Aorta (tissue), 5 donors: ENCODE measurements around the gene NFE2L1. TPM values are rescaled to one million over a fixed set of nuclear protein-coding genes. Genes with fewer than 3 reads are reported as not detected.
"Not testable (repeated sequence)": the region's sequence is repeated elsewhere in the genome, so short reads cannot be mapped to it uniquely, and the experiment has no call there.

Source experiments
- ATAC-seq: fragments of 200-7000 bp; cut with Tn5 transposase; one replicate; pipeline ENCODE4 v1.9.1; 2022; ENCODE audit warnings: moderate library complexity; ENCODE audit not compliant: low FRiP score
- DNase-seq, 2 donors: peaks; one replicate each; pipeline ENCODE4 v3.0.0-alpha.2; 2020
- H3K27ac ChIP-seq, 2 donors: one replicate each; pipeline ENCODE4 v1.5.1; 2013; ENCODE audit warnings: low read length in 2 of 2, mild to moderate bottlenecking in 2 of 2, moderate library complexity in 2 of 2, control low read depth in 1 of 2, inconsistent platforms in 1 of 2, low read depth in 1 of 2
- H3K27me3 ChIP-seq, 2 donors: one replicate each; pipeline ENCODE4 v1.6.1; 2013; ENCODE audit warnings: control low read depth in 1 of 2, low read length in 1 of 2, mild to moderate bottlenecking in 1 of 2, moderate library complexity in 1 of 2; ENCODE audit not compliant: insufficient read depth in 2 of 2, control insufficient read depth in 1 of 2
- H3K36me3 ChIP-seq, 2 donors: one replicate each; pipeline ENCODE4 v1.6.1; 2013; ENCODE audit warnings: control low read depth in 1 of 2, low read length in 1 of 2, mild to moderate bottlenecking in 1 of 2; ENCODE audit not compliant: insufficient read depth in 2 of 2, control insufficient read depth in 1 of 2
- H3K4me1 ChIP-seq, 2 donors: one replicate each; pipeline ENCODE4 v1.6.1; 2013; ENCODE audit warnings: low read length in 2 of 2, control low read depth in 1 of 2, mild to moderate bottlenecking in 1 of 2, moderate library complexity in 1 of 2; ENCODE audit not compliant: insufficient read depth in 2 of 2, control insufficient read depth in 1 of 2
- H3K4me3 ChIP-seq, 2 donors: one replicate each; pipeline ENCODE4 v1.5.1; 2013; ENCODE audit warnings: low read length in 2 of 2, control low read depth in 1 of 2, mild to moderate bottlenecking in 1 of 2
- H3K9me3 ChIP-seq: one replicate; pipeline ENCODE4 v1.6.1; 2013; ENCODE audit warnings: mild to moderate bottlenecking, low read length; ENCODE audit not compliant: control insufficient read depth
- WGBS, 2 donors: extraction: QIAGEN DNeasy Blood & Tissue Kit; methylation state at CpG; one replicate each; pipeline ENCODE4 v1.1.7; 2013; 5-methylcytosine and 5-hydroxymethylcytosine counted together
- intact Hi-C, 2 donors: fragments of 100-400 bp; cut with DNase I; formaldehyde crosslinking; loops; one replicate each; pipeline versions ENCODE4 v1.14.2 to v1.15.0; 2022
- long read RNA-seq, 2 donors: library from polyadenylated mRNA; unstranded; transcript quantifications; one replicate each; pipeline ENCODE4 v2.0.0, GENCODE V29; 2020 to 2021
- polyA plus RNA-seq, 2 donors: library from polyadenylated mRNA; stranded (reverse); fragments of 200-250 nt; gene quantifications; one replicate each; pipeline ENCODE4 v1.2.3, GENCODE V29; 2013
- total RNA-seq, 2 donors: library from RNA; stranded (reverse); fragmentation: NEBNext Ultra II Directional; extraction: Animal tissue kit (Norgen Biotek cat#: 25700); gene quantifications; one replicate each; pipeline ENCODE4 v1.2.1, GENCODE V29; 2021
- donor health status: healthy with polysubstance abuse.
- donor health status: Bipolar disorder and iron deficiency.
- donor health status: DM: no; HTN: no; CAD: no.
- donor health status: DM: no; HTN: no; CAD: no.
- donor health status: DM: yes; HTN: yes; CAD: no.

Gene NFE2L1
- total RNA-seq (100 to 1,000 TPM; 161 to 250 TPM), polyA plus RNA-seq (10 to 100 TPM; 80.6 to 83.3 TPM)
- long read RNA-seq, donor 1, full-length matches to known transcripts = 6 of 72 reads
- long read RNA-seq, donor 1, partial matches to known transcripts = 4 of 72 reads
- long read RNA-seq, donor 1, other reads (novel, unspliced or antisense) = 62 of 72 reads
- long read RNA-seq, donor 2, full-length matches to known transcripts = 21 of 92 reads
- long read RNA-seq, donor 2, partial matches to known transcripts = 20 of 92 reads
- long read RNA-seq, donor 2, other reads (novel, unspliced or antisense) = 51 of 92 reads

- Histone ChIP-seq H3K4me3 (peak within 1 kb of the TSS; percentile 59 to 92), H3K9me3 (no peaks in the 10 kb centered on the region), H3K4me1 (peaks cover 2 to 7% of the 10 kb centered on the region in 2 donors), H3K27ac (peak within 1 kb of the TSS; percentile 61 to 97), H3K27me3 (no peaks in the 10 kb centered on the region), H3K36me3 (no peaks in the 10 kb centered on the region)
- DNase-seq (peak; percentile 99 to 100), ATAC-seq (peak; percentile 95)
- 0% methylated on average over 47 of the region's 47 CpGs for WGBS, 2 donors
- intact Hi-C loops = loop anchor here in 1 of 2 donors (2.0 kb wide), 1 partner anchor 21 kb away; no protein-coding TSS in a partner anchor
Measured at GRCh38 chr17:48047741-48048383, at the start of gene NFE2L1. Gene NFE2L1, plus strand, starts transcription at chr17:48048359. Its CDS starts 2,760 bp downstream, at chr17:48051119.

GRCh38 chr17:47999582-47999981 lies 48.6 kb upstream of the NFE2L1 start:
- Histone ChIP-seq H3K4me3 (no peak overlapping the region), H3K27me3 (no peaks in the 10 kb centered on the region), H3K27ac (no peak overlapping the region), H3K9me3 (no peaks in the 10 kb centered on the region), H3K4me1 (no peaks in the 10 kb centered on the region), H3K36me3 (no peaks in the 10 kb centered on the region)
- intact Hi-C loops = no loop called here
- DNase-seq = no peak
- 60 to 65% methylated on average over 4 of the region's 4 CpGs for WGBS, 2 donors
- ATAC-seq = no peak

- no peak overlapping the region for H3K27ac ChIP-seq
- intact Hi-C loops = no loop called here
- DNase-seq (no peak), ATAC-seq (no peak)
- H3K9me3 ChIP-seq = no peaks in the 10 kb centered on the region
- H3K4me3 ChIP-seq = no peak overlapping the region
- H3K27me3 ChIP-seq = no peaks in the 10 kb centered on the region
- whole genome bisulfite sequencing, 2 donors = 82 to 97% methylated on average over 1 of the region's 1 CpG
- H3K4me1 ChIP-seq = no peaks in the 10 kb centered on the region
- no peaks in the 10 kb centered on the region for H3K36me3 ChIP-seq
Measured at GRCh38 chr17:48001197-48001596, 47.0 kb upstream of the NFE2L1 start.

- DNase-seq, H3K4me3 ChIP-seq, intact Hi-C loops, ATAC-seq, H3K27me3 ChIP-seq, H3K36me3 ChIP-seq, H3K4me1 ChIP-seq, H3K27ac ChIP-seq, H3K9me3 ChIP-seq: not testable (repeated sequence)
- WGBS, 2 donors = 97 to 98% methylated on average over 5 of the region's 5 CpGs
Measured at GRCh38 chr17:48001657-48002056, 46.5 kb upstream of the NFE2L1 start.

- ATAC-seq = no peak
- Histone ChIP-seq H3K27me3 (no peaks in the 10 kb centered on the region), H3K4me1 (no peaks in the 10 kb centered on the region), H3K4me3 (no peak overlapping the region), H3K9me3 (no peaks in the 10 kb centered on the region), H3K36me3 (no peaks in the 10 kb centered on the region), H3K27ac (no peak overlapping the region)
- DNase-seq = no peak
- 37 to 47% methylated on average over 4 of the region's 4 CpGs for WGBS, 2 donors
- intact Hi-C loops = no loop called here
Measured at GRCh38 chr17:48002266-48002915, 45.8 kb upstream of the NFE2L1 start.

- H3K9me3 ChIP-seq = no peaks in the 10 kb centered on the region
- WGBS, 2 donors = 72 to 75% methylated on average over 6 to 7 of the region's 7 CpGs
- no peaks in the 10 kb centered on the region for H3K4me1 ChIP-seq
- no peak overlapping the region for H3K4me3 ChIP-seq
- no peak for DNase-seq
- intact Hi-C loops = no loop called here
- ATAC-seq = no peak
- H3K27me3 ChIP-seq = no peaks in the 10 kb centered on the region
- H3K36me3 ChIP-seq = no peaks in the 10 kb centered on the region
- H3K27ac ChIP-seq = no peak overlapping the region
Measured at GRCh38 chr17:48002916-48003416, 45.2 kb upstream of the NFE2L1 start.

GRCh38 chr17:48003417-48004151 lies 44.6 kb upstream of the NFE2L1 start:
- Histone ChIP-seq H3K27ac (no peak overlapping the region), H3K4me3 (no peak overlapping the region), H3K4me1 (no peaks in the 10 kb centered on the region), H3K36me3 (no peaks in the 10 kb centered on the region), H3K27me3 (no peaks in the 10 kb centered on the region), H3K9me3 (no peaks in the 10 kb centered on the region)
- intact Hi-C loops = no loop called here
- DNase-seq = no peak
- ATAC-seq = no peak
- 85 to 88% methylated on average over 17 of the region's 17 CpGs for WGBS, 2 donors

- DNase-seq = no peak
Measured at GRCh38 chr17:48004983-48005382, 43.2 kb upstream of the NFE2L1 start.

More at GRCh38 chr17:48004983-48005382, 43.2 kb upstream of the NFE2L1 start:
- H3K27me3 ChIP-seq = no peaks in the 10 kb centered on the region
- WGBS, 2 donors = 35 to 42% methylated on average over 3 of the region's 3 CpGs
- no peaks in the 10 kb centered on the region for H3K4me1 ChIP-seq
- H3K36me3 ChIP-seq = no peaks in the 10 kb centered on the region
- H3K4me3 ChIP-seq = no peak overlapping the region
- no peaks in the 10 kb centered on the region for H3K9me3 ChIP-seq
- H3K27ac ChIP-seq = no peak overlapping the region
- no peak for ATAC-seq
- intact Hi-C loops = no loop called here
